T-helper 17 cell (primary cell): Measurements from ENCODE around the gene CACNA2D3. TPM values are rescaled to one million over a fixed set of nuclear protein-coding genes. Genes with fewer than 3 reads are reported as not detected.

Source experiments
- ATAC-seq: fragments of 150-1000 bp; cut with Tn5 transposase; 2 replicates; pipeline ENCODE4 v1.10.0; 2021; ENCODE audit warnings: mild to moderate bottlenecking, moderate library complexity
- DNase-seq, 3 donors: peaks; one replicate each; pipeline versions ENCODE4 v3.0.0 to v3.0.0-alpha.2; 2020 to 2021
- H3K9me3 ChIP-seq: one replicate; pipeline ENCODE4 v1.7.0; 2013; ENCODE audit warnings: low read length, mild to moderate bottlenecking; ENCODE audit not compliant: control insufficient read depth, poor library complexity, severe bottlenecking
- H3K27ac Mint-ChIP-seq: one replicate; pipeline ENCODE4 v1.8.0; 2022; ENCODE audit warnings: mild to moderate bottlenecking, moderate library complexity, mixed read lengths
- H3K27me3 Mint-ChIP-seq: one replicate; pipeline ENCODE4 v1.8.0; 2022; ENCODE audit warnings: mixed read lengths
- H3K36me3 Mint-ChIP-seq: one replicate; pipeline ENCODE4 v1.8.0; 2022; ENCODE audit warnings: low read depth, mixed read lengths
- H3K4me1 Mint-ChIP-seq: one replicate; pipeline ENCODE4 v1.8.0; 2022; ENCODE audit warnings: mild to moderate bottlenecking, mixed read lengths
- H3K4me3 Mint-ChIP-seq: one replicate; pipeline ENCODE4 v1.8.0; 2022; ENCODE audit warnings: mild to moderate bottlenecking, moderate library complexity, mixed read lengths
- total RNA-seq, 4 donors: library from RNA in 2 of 4; stranded (reverse) in 2 of 4; gene quantifications; one replicate each; pipeline ENCODE4 v1.2.3 and lab custom pipeline; 2022 to 2026

Gene CACNA2D3
- total RNA-seq, 2 donors from 2014 or later: 0.08 TPM; not detected in 1

- no peaks in the 10 kb centered on the region for H3K36me3 Mint-ChIP-seq
- no peak overlapping the region for H3K27ac Mint-ChIP-seq
- no peaks in the 10 kb centered on the region for H3K4me1 Mint-ChIP-seq
- H3K9me3 ChIP-seq: no peaks in the 10 kb centered on the region
- H3K27me3 Mint-ChIP-seq: no peaks in the 10 kb centered on the region
- no peak for DNase-seq
- no peak for ATAC-seq
- H3K4me3 Mint-ChIP-seq: no peak overlapping the region
Observed at GRCh38 chr3:54527953-54528352, 405.6 kb downstream of the CACNA2D3 start.

- no peaks in the 10 kb centered on the region for H3K27me3 Mint-ChIP-seq
Observed at GRCh38 chr3:54528668-54529067, 406.3 kb downstream of the CACNA2D3 start.

GRCh38 chr3:54530091-54530490, 407.7 kb downstream of the CACNA2D3 start:
- ATAC-seq (no peak), DNase-seq (no peak)
- Mint-ChIP-seq H3K4me3 (no peak overlapping the region), H3K4me1 (no peaks in the 10 kb centered on the region), H3K36me3 (no peaks in the 10 kb centered on the region), H3K27me3 (no peaks in the 10 kb centered on the region), H3K27ac (no peak overlapping the region)
- no peaks in the 10 kb centered on the region for H3K9me3 ChIP-seq

More at GRCh38 chr3:54528668-54529067, 406.3 kb downstream of the CACNA2D3 start:
- ATAC-seq (no peak), DNase-seq (no peak)
- no peak overlapping the region for H3K27ac Mint-ChIP-seq
- H3K4me1 Mint-ChIP-seq: no peaks in the 10 kb centered on the region
- H3K36me3 Mint-ChIP-seq: no peaks in the 10 kb centered on the region
- no peaks in the 10 kb centered on the region for H3K9me3 ChIP-seq
- H3K4me3 Mint-ChIP-seq: no peak overlapping the region

DNA sequence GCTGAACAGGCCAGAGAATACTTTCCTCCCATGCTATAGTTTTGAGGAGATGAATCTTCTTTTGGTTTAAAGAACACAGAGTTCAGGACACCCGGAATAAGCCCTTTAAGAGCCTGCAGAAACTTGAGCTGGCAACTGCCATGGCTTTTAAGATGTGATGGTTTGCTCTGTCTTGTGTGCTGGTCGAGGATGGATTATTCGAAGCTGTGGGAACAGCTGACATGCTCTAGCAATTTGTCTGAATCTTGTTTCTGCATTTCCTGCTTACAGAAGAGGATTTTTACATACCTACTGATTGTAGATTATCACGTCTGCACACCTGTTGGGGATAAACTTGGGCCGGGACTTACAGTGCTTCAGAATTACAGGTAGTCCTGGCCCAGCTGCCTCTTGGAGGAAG, 408.6 kb downstream of the CACNA2D3 start:
- DNase-seq (no peak), ATAC-seq (no peak)
- Mint-ChIP-seq H3K36me3 (no peaks in the 10 kb centered on the region), H3K27ac (no peak overlapping the region), H3K4me1 (no peaks in the 10 kb centered on the region), H3K27me3 (no peaks in the 10 kb centered on the region), H3K4me3 (no peak overlapping the region)
- no peaks in the 10 kb centered on the region for H3K9me3 ChIP-seq

DNA sequence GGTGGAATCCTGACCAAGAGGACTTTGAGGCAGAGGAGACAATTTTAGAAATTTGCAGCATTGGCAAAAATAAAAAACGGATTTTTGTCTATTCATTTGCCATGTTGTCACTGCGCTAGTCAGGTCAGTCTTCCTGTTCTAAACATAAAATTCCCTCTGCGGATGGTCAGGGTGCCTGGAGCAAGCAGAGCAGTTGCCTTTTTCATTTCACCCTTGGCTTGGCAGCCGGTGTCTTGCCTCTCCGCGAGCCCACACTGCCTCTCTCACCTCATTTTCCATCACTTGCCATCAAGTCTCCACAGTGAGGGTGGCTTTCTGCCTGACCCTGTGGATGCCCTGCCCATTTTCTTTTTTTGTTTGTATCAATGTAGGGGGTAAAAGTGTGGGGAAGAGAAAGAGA, 409.4 kb downstream of the CACNA2D3 start:
- ATAC-seq (no peak), DNase-seq (no peak)
- H3K9me3 ChIP-seq: no peaks in the 10 kb centered on the region
- Mint-ChIP-seq H3K27ac (no peak overlapping the region), H3K4me3 (no peak overlapping the region), H3K36me3 (no peaks in the 10 kb centered on the region), H3K4me1 (no peaks in the 10 kb centered on the region), H3K27me3 (no peaks in the 10 kb centered on the region)

DNA sequence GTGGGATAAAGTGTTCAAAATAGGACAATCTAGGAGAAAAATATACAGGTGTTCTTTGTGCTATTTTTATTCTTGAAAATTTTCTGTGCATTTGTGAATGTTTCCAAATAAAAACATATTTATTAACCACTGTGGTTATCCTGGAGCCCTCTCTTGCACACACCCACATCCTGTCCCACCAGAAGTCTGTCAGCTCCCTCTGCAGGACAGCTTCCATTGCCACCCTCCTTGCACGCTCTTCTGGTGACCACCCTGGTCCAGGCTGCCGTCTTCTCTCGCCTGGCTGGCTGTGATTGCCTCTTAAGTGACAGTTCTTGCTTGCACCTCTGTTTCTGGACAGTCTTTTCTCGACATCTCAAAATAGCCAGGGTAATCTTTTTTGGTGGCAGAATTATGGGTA, 411.5 kb downstream of the CACNA2D3 start:
- Mint-ChIP-seq H3K36me3 (no peaks in the 10 kb centered on the region), H3K27me3 (no peaks in the 10 kb centered on the region), H3K4me3 (no peak overlapping the region), H3K4me1 (no peaks in the 10 kb centered on the region), H3K27ac (no peak overlapping the region)
- H3K9me3 ChIP-seq: no peaks in the 10 kb centered on the region
- DNase-seq: no peak
- ATAC-seq: no peak

GRCh38 chr3:54535619-54536018, 413.3 kb downstream of the CACNA2D3 start:
- Mint-ChIP-seq H3K4me1 (no peaks in the 10 kb centered on the region), H3K27ac (no peak overlapping the region), H3K36me3 (no peaks in the 10 kb centered on the region), H3K27me3 (no peaks in the 10 kb centered on the region), H3K4me3 (no peak overlapping the region)
- H3K9me3 ChIP-seq: no peaks in the 10 kb centered on the region
- ATAC-seq (no peak), DNase-seq (no peak)

- Mint-ChIP-seq H3K27ac (no peak overlapping the region), H3K4me3 (no peak overlapping the region), H3K27me3 (no peaks in the 10 kb centered on the region), H3K4me1 (no peaks in the 10 kb centered on the region), H3K36me3 (no peaks in the 10 kb centered on the region)
- no peaks in the 10 kb centered on the region for H3K9me3 ChIP-seq
- ATAC-seq (no peak), DNase-seq (no peak)
Observed at GRCh38 chr3:54536450-54536849, 414.1 kb downstream of the CACNA2D3 start.

- H3K4me3 Mint-ChIP-seq: no peak overlapping the region
- H3K27ac Mint-ChIP-seq: no peak overlapping the region
- no peaks in the 10 kb centered on the region for H3K4me1 Mint-ChIP-seq
- no peaks in the 10 kb centered on the region for H3K36me3 Mint-ChIP-seq
- H3K9me3 ChIP-seq: no peaks in the 10 kb centered on the region
- ATAC-seq: no peak
- H3K27me3 Mint-ChIP-seq: no peaks in the 10 kb centered on the region
- no peak for DNase-seq
Observed at GRCh38 chr3:54537506-54537905, 415.2 kb downstream of the CACNA2D3 start.

DNA sequence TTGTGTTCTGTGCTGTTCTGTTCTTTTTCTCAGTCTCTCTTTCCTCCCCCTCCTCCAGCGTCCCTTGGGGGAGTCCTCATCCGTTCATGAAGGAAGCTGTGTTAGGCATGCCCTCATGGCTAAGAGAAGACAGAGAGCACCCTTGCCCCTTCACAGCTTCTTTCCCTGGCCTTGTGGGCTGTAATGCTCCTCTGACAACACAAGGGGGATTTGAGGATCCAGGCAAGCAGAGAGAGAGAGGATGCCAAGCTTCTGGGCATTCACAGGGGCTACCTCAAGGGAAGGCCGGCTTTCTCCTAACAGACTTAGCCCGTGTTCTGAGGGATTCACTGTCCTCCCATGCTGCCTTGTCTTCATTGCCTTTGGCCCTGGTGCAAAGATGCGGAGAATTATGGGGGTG, 416.0 kb downstream of the CACNA2D3 start:
- no peaks in the 10 kb centered on the region for H3K9me3 ChIP-seq
- Mint-ChIP-seq H3K27ac (no peak overlapping the region), H3K4me3 (no peak overlapping the region), H3K36me3 (no peaks in the 10 kb centered on the region), H3K4me1 (no peaks in the 10 kb centered on the region), H3K27me3 (no peaks in the 10 kb centered on the region)
- DNase-seq: no peak
- ATAC-seq: no peak

DNA sequence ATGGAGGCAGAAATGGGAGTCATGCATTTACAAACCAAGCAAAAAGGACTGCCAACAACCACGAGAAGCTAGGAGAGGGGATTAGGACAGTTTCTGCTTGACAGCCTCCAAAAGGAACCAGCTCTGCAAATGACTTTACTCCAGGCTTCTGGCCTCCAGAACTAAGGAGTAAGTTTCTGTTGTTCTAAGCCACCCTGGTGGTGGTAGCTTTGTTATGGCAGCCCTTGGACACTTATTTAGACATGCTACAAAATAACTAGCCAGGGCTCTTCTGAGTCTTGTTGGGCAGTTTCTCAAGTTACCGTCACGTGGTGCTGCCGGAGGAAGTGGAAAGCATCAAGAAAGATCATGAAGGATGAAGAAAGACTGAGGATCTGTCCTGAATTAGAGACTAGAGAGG, 419.0 kb downstream of the CACNA2D3 start:
- Mint-ChIP-seq H3K36me3 (no peaks in the 10 kb centered on the region), H3K4me3 (no peak overlapping the region), H3K27me3 (no peaks in the 10 kb centered on the region), H3K27ac (no peak overlapping the region), H3K4me1 (no peaks in the 10 kb centered on the region)
- DNase-seq: no peak
- no peaks in the 10 kb centered on the region for H3K9me3 ChIP-seq
- ATAC-seq: no peak

DNA sequence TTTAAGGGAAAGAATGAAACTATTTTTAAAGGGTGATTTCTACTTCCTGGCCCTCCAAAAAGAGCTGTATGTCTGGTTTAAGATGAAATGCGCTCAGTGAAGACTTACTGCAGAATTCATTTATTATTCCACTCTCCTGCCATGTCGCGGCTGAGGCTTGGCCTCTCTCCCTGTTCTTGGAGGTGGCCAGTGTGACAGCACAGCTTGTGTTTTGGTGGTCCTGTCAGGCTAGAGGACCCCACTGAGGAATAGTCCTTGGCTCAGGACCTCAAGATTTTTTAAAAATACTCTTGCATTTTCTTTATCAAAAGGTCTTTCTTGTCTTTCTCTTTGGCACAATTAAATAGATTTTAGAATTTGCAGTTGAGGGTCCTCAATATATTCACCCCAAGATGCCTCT, 421.1 kb downstream of the CACNA2D3 start:
- H3K27me3 Mint-ChIP-seq: no peaks in the 10 kb centered on the region
- ATAC-seq (no peak), DNase-seq (no peak)
- no peaks in the 10 kb centered on the region for H3K4me1 Mint-ChIP-seq
- H3K36me3 Mint-ChIP-seq: no peaks in the 10 kb centered on the region
- H3K4me3 Mint-ChIP-seq: no peak overlapping the region
- no peaks in the 10 kb centered on the region for H3K9me3 ChIP-seq
- H3K27ac Mint-ChIP-seq: no peak overlapping the region

- DNase-seq (no peak), ATAC-seq (no peak)
- no peaks in the 10 kb centered on the region for H3K9me3 ChIP-seq
- Mint-ChIP-seq H3K36me3 (no peaks in the 10 kb centered on the region), H3K4me1 (no peaks in the 10 kb centered on the region), H3K4me3 (no peak overlapping the region), H3K27ac (no peak overlapping the region), H3K27me3 (no peaks in the 10 kb centered on the region)
Observed at GRCh38 chr3:54547051-54547450, 424.7 kb downstream of the CACNA2D3 start.

- Mint-ChIP-seq H3K27me3 (no peaks in the 10 kb centered on the region), H3K36me3 (no peaks in the 10 kb centered on the region), H3K27ac (no peak overlapping the region), H3K4me1 (no peaks in the 10 kb centered on the region), H3K4me3 (no peak overlapping the region)
- DNase-seq (no peak), ATAC-seq (no peak)
- H3K9me3 ChIP-seq: no peaks in the 10 kb centered on the region
Observed at GRCh38 chr3:54547846-54548245, 425.5 kb downstream of the CACNA2D3 start.
